Common myeloid progenitor, CD34-positive (primary cell): ENCODE results near the gene SPPL3.

ENCODE experiments used
- CTCF ChIA-PET: fragments of 350-600 bp; sonication (Branson Sonifier 250); formaldehyde crosslinking; loops from one replicate; lab custom pipeline; 2021; ENCODE audit warnings: antibody characterized with exemption; lab: Charles Lee
- POLR2A ChIA-PET: fragments of 350-600 bp; sonication (Branson Sonifier 250); formaldehyde crosslinking; loops from one replicate; lab custom pipeline; 2021; ENCODE audit warnings: antibody characterized with exemption; lab: Charles Lee
- DNase-seq, 3 donors: peaks; one replicate each; pipeline versions ENCODE4 v3.0.0 to v3.0.0-alpha.2; 2013
- H3K27ac ChIP-seq, 2 experiments: 1 replicate in 1 of 2; 2 replicates in 1 of 2; pipeline ENCODE4 v1.7.0; 2013; ENCODE audit warnings: inconsistent platforms in 2 of 2, low read length in 2 of 2, mild to moderate bottlenecking in 2 of 2, low read depth in 1 of 2, moderate library complexity in 1 of 2; ENCODE audit not compliant: severe bottlenecking in 2 of 2, insufficient read depth in 1 of 2, poor library complexity in 1 of 2
- H3K27me3 ChIP-seq, 5 experiments: replicated peaks in 2 of 5; 1 replicate in 3 of 5; 2 replicates in 2 of 5; pipeline versions ENCODE4 v1.6.1 to v1.7.0; 2013; ENCODE audit warnings: low read length in 4 of 5, mild to moderate bottlenecking in 2 of 5, moderate library complexity in 2 of 5, inconsistent platforms in 1 of 5; ENCODE audit not compliant: insufficient read depth in 5 of 5, control insufficient read depth in 4 of 5
- H3K36me3 ChIP-seq, 4 experiments: 1 replicate in 2 of 4; 2 replicates in 2 of 4; pipeline versions ENCODE4 v1.6.1 to v1.7.0; 2013; ENCODE audit warnings: low read length in 3 of 4, control low read depth in 1 of 4, mild to moderate bottlenecking in 1 of 4; ENCODE audit not compliant: control insufficient read depth in 4 of 4, insufficient read depth in 4 of 4
- H3K4me1 ChIP-seq, 4 experiments: 1 replicate in 3 of 4; 2 replicates in 1 of 4; pipeline versions ENCODE4 v1.6.1 to v1.7.1; 2013; ENCODE audit warnings: low read length in 3 of 4, mild to moderate bottlenecking in 3 of 4, control low read depth in 1 of 4, inconsistent platforms in 1 of 4, moderate library complexity in 1 of 4; ENCODE audit not compliant: control insufficient read depth in 4 of 4, insufficient read depth in 4 of 4; ENCODE audit errors: control extremely low read depth in 1 of 4
- H3K4me3 ChIP-seq, 7 experiments: 1 replicate in 4 of 7; 2 replicates in 3 of 7; pipeline versions ENCODE4 v1.5.1 to v1.7.0; 2013; ENCODE audit warnings: mild to moderate bottlenecking in 7 of 7, low read length in 6 of 7, moderate library complexity in 6 of 7, inconsistent platforms in 2 of 7, low read depth in 2 of 7, control low read depth in 1 of 7; ENCODE audit not compliant: insufficient read depth in 4 of 7, control insufficient read depth in 1 of 7; ENCODE audit errors: extremely low read depth in 1 of 7
- H3K9me3 ChIP-seq, 5 experiments: 1 replicate in 4 of 5; 2 replicates in 1 of 5; pipeline versions ENCODE4 v1.6.1 to v1.7.1; 2013; ENCODE audit warnings: low read length in 4 of 5, mild to moderate bottlenecking in 2 of 5, inconsistent platforms in 1 of 5, low read depth in 1 of 5, moderate library complexity in 1 of 5; ENCODE audit not compliant: control insufficient read depth in 4 of 5, insufficient read depth in 2 of 5; ENCODE audit errors: control extremely low read depth in 1 of 5
- WGBS: methylation state at CpG from one replicate; pipeline ENCODE4 v1.1.5; 2013; ENCODE audit not compliant: insufficient coverage; 5-methylcytosine and 5-hydroxymethylcytosine counted together

SPPL3 gene

GRCh38 chr12:120832737-120833136, 71.4 kb downstream of the SPPL3 start:
- Histone ChIP-seq H3K27ac (no peak overlapping the region), H3K4me3 (no peak overlapping the region), H3K27me3 (no peaks in the 10 kb centered on the region), H3K36me3 (no peaks in the 10 kb centered on the region), H3K4me1 (peaks cover 9 to 33% (median 25%) of the 10 kb centered on the region in 4 experiments), H3K9me3 (no peaks in the 10 kb centered on the region)
- POLR2A ChIA-PET = no interaction called here
- no peak for DNase-seq
- CTCF ChIA-PET = interaction anchor here (0.7 to 4.8 kb wide), 4 partner anchors 8 to 183 kb away, joined by 3 to 19 read pairs (median 4); no protein-coding TSS in a partner anchor
- WGBS = 93% methylated on average over 2 of the region's 2 CpGs

GRCh38 chr12:120831648-120832267, 72.4 kb downstream of the SPPL3 start:
- 80% methylated on average over 1 of the region's 2 CpGs for WGBS
- H3K4me3 ChIP-seq = no peak overlapping the region
- H3K36me3 ChIP-seq = no peaks in the 10 kb centered on the region
- no peaks in the 10 kb centered on the region for H3K27me3 ChIP-seq
- H3K27ac ChIP-seq = no peak overlapping the region
- no peaks in the 10 kb centered on the region for H3K9me3 ChIP-seq
- DNase-seq = no peak
- ChIA-PET POLR2A (no interaction called here), CTCF (interaction anchor here (0.7 to 2.5 kb wide), 6 partner anchors 8 to 182 kb away, joined by 3 to 6 read pairs (median 4); no protein-coding TSS in a partner anchor)
- peaks cover 9 to 33% (median 25%) of the 10 kb centered on the region in 4 experiments for H3K4me1 ChIP-seq

DNA sequence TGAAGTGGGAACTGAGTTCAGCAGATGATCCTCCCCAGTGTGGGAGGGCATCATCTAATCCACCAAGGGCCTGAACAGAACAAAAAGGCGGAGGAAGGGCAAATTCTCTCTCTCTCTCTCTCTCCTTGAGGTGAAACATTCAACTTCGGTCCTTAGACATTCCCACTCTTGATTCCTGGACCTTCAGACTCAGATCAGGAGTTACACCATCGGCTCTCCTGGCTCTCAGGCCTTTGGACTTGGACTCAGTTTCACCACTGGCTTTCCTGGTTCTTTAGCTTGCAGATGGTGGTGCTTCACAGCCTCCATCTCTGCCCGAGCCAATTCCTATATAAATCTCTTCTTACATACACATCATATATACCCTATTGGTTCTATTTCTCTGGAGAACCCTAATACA, 73.2 kb downstream of the SPPL3 start:
- DNase-seq = no peak
- Histone ChIP-seq H3K9me3 (no peaks in the 10 kb centered on the region), H3K27me3 (no peaks in the 10 kb centered on the region), H3K36me3 (no peaks in the 10 kb centered on the region), H3K4me1 (peaks cover 9 to 29% (median 22%) of the 10 kb centered on the region in 4 experiments), H3K4me3 (no peak overlapping the region), H3K27ac (no peak overlapping the region)
- ChIA-PET CTCF (interaction anchor here (1.2 to 2.5 kb wide), 5 partner anchors 7 to 31 kb away, joined by 3 to 6 read pairs (median 4); no protein-coding TSS in a partner anchor), POLR2A (no interaction called here)
- WGBS = 100% methylated on average over 3 of the region's 4 CpGs

- H3K9me3 ChIP-seq = no peaks in the 10 kb centered on the region
- no peaks in the 10 kb centered on the region for H3K27me3 ChIP-seq
- ChIA-PET POLR2A (no interaction called here), CTCF (interaction anchor here (0.7 to 2.5 kb wide), 5 partner anchors 8 to 16 kb away, joined by 3 to 6 read pairs (median 3); no protein-coding TSS in a partner anchor)
- H3K36me3 ChIP-seq = no peaks in the 10 kb centered on the region
- no peak overlapping the region for H3K4me3 ChIP-seq
- no peak overlapping the region for H3K27ac ChIP-seq
- H3K4me1 ChIP-seq = peaks cover 9 to 25% (median 16%) of the 10 kb centered on the region in 4 experiments
- peak in 2 of 3 donors; percentile 25 to 36 for DNase-seq
- WGBS = 76% methylated on average over 2 of the region's 3 CpGs
Measured at GRCh38 chr12:120830052-120830940, 73.9 kb downstream of the SPPL3 start.

DNA sequence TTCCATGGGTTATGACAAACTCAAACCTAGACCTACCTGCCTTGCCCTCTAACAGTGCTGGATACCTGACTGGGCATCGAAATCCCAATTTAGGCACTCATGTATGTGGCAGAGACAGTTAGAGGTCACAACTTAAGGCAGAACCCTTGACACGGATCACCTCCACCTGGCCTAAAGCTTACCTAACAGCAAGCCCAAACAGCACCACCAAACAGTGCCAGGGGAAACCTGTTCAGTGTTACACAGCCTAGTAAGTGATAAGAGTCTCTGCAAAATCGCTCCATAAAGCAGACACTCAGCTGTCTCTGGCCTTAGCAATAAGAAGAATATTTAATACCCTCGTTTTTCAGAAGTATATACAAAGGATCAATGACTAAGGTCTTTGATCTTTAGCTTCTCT, 77.8 kb downstream of the SPPL3 start:
- CTCF ChIA-PET = interaction anchor here (0.9 to 5.1 kb wide), 2 partner anchors 9 to 177 kb away, joined by 3 to 19 read pairs; no protein-coding TSS in a partner anchor
- H3K4me1 ChIP-seq = peaks cover 0 to 5% (median 3%) of the 10 kb centered on the region in 4 experiments
- DNase-seq = no peak
- H3K4me3 ChIP-seq = no peak overlapping the region
- no peaks in the 10 kb centered on the region for H3K36me3 ChIP-seq
- H3K27me3 ChIP-seq = no peaks in the 10 kb centered on the region
- H3K27ac ChIP-seq = no peak overlapping the region
- POLR2A ChIA-PET = no interaction called here
- no peaks in the 10 kb centered on the region for H3K9me3 ChIP-seq
- 96% methylated on average over 3 of the region's 4 CpGs for WGBS

GRCh38 chr12:120825337-120825736, 78.8 kb downstream of the SPPL3 start:
- no peak for DNase-seq
- WGBS = 100% methylated on average over 2 of the region's 3 CpGs
- Histone ChIP-seq H3K27ac (no peak overlapping the region), H3K4me1 (peaks cover 0 to 3% (median 0%) of the 10 kb centered on the region in 4 experiments), H3K9me3 (no peaks in the 10 kb centered on the region), H3K4me3 (no peak overlapping the region), H3K36me3 (no peaks in the 10 kb centered on the region), H3K27me3 (no peaks in the 10 kb centered on the region)
- CTCF ChIA-PET = interaction anchor here (5.1 kb wide), 1 partner anchor 10 kb away, joined by 19 read pairs; no protein-coding TSS in a partner anchor
- POLR2A ChIA-PET = no interaction called here
